GM23338 (cell line): ENCODE results near the gene KCNMA1. TPM values are rescaled to one million over a fixed set of nuclear protein-coding genes. Genes with fewer than 3 reads are reported as not detected.

ENCODE experiments used
- ATAC-seq: fragments of 200-7000 bp; cut with Tn5 transposase; 3 replicates; pipeline ENCODE4 v1.9.1; 2020
- DNase-seq: peaks from one replicate; pipeline ENCODE4 v3.0.0-alpha.2; 2015; ENCODE audit warnings: low spot score
- H2AFZ ChIP-seq: fragments of 200-600 bp; sonication (generic); 2 replicates; pipeline ENCODE4 v1.8.0; 2016; ENCODE audit warnings: antibody characterized with exemption, mild to moderate bottlenecking, moderate library complexity
- H3F3A ChIP-seq: fragments of 200-600 bp; sonication (generic); replicated peaks from 2 replicates; pipeline ENCODE4 v1.8.0; 2017; ENCODE audit warnings: antibody characterized with exemption, mixed run types, low read depth
- H3K27ac ChIP-seq: fragments of 200-600 bp; sonication (generic); 2 replicates; pipeline ENCODE4 v1.6.1; 2016; ENCODE audit warnings: low read depth
- H3K27me3 ChIP-seq: fragments of 200-600 bp; sonication (generic); 2 replicates; pipeline ENCODE4 v1.8.0; 2016; ENCODE audit warnings: mild to moderate bottlenecking, mixed run types, moderate library complexity; ENCODE audit not compliant: insufficient read depth
- H3K36me3 ChIP-seq: fragments of 200-600 bp; sonication (generic); 2 replicates; pipeline ENCODE4 v1.8.0; 2016; ENCODE audit warnings: mild to moderate bottlenecking; ENCODE audit not compliant: insufficient read depth
- H3K4me1 ChIP-seq: fragments of 200-600 bp; sonication (generic); 2 replicates; pipeline ENCODE4 v1.8.0; 2016; ENCODE audit warnings: mild to moderate bottlenecking, moderate library complexity; ENCODE audit not compliant: insufficient read depth
- H3K4me2 ChIP-seq: fragments of 200-600 bp; sonication (generic); 2 replicates; pipeline ENCODE4 v1.7.1; 2017; ENCODE audit warnings: mixed run types
- H3K4me3 ChIP-seq: fragments of 200-600 bp; sonication (generic); 2 replicates; pipeline ENCODE4 v1.6.1; 2016; ENCODE audit warnings: mixed run types
- H3K79me2 ChIP-seq: fragments of 200-600 bp; sonication (generic); replicated peaks from 2 replicates; pipeline ENCODE4 v1.8.0; 2017; ENCODE audit warnings: mild to moderate bottlenecking; ENCODE audit not compliant: insufficient read depth
- H3K9me2 ChIP-seq: fragments of 200-600 bp; sonication (generic); 2 replicates; pipeline ENCODE4 v1.8.0; 2017; ENCODE audit not compliant: insufficient read depth
- H4K20me1 ChIP-seq: fragments of 200-600 bp; sonication (generic); replicated peaks from 2 replicates; pipeline ENCODE4 v1.8.0; 2017; ENCODE audit warnings: mild to moderate bottlenecking; ENCODE audit not compliant: insufficient read depth
- H3K27ac Mint-ChIP-seq: 2 replicates; pipeline ENCODE4 v1.8.0; 2020; ENCODE audit warnings: inconsistent platforms, mild to moderate bottlenecking, moderate library complexity, mixed read lengths
- H3K27me3 Mint-ChIP-seq: 3 replicates; pipeline ENCODE4 v1.8.0; 2022; ENCODE audit warnings: low read depth, mild to moderate bottlenecking, moderate library complexity, mixed read lengths, inconsistent platforms; ENCODE audit not compliant: insufficient read depth, poor library complexity
- H3K36me3 Mint-ChIP-seq: 3 replicates; pipeline ENCODE4 v1.8.0; 2021; ENCODE audit warnings: low read depth, mild to moderate bottlenecking, inconsistent platforms, moderate library complexity, mixed read lengths
- H3K4me1 Mint-ChIP-seq: 3 replicates; pipeline ENCODE4 v1.8.0; 2020; ENCODE audit warnings: mild to moderate bottlenecking, inconsistent platforms, mixed read lengths
- H3K4me3 Mint-ChIP-seq: 3 replicates; pipeline ENCODE4 v1.8.0; 2021; ENCODE audit warnings: moderate library complexity, mild to moderate bottlenecking, inconsistent platforms, mixed read lengths
- H3K9me3 Mint-ChIP-seq: 3 replicates; pipeline ENCODE4 v1.8.0; 2020; ENCODE audit warnings: moderate library complexity, mild to moderate bottlenecking, inconsistent platforms, mixed read lengths
- CREB1 ChIP-seq: fragments of 250-450 bp; sonication (Bioruptor Pico); IDR thresholded peaks from 2 replicates; pipeline ENCODE4 v1.5.0; 2020; ENCODE audit warnings: low read depth, mild to moderate bottlenecking, moderate library complexity
- CTCF ChIP-seq, 2 experiments: fragments of 200-600 bp in 1 of 2; sonication (generic) in 1 of 2; conservative IDR thresholded peaks; 2 replicates each; pipeline versions ENCODE4 v1.5.1 to v1.6.1; 2016 to 2017; ENCODE audit warnings: antibody characterized with exemption in 2 of 2, low read depth in 2 of 2, mild to moderate bottlenecking in 2 of 2, moderate library complexity in 1 of 2
- ETS1 ChIP-seq: IDR thresholded peaks from 2 replicates; pipeline ENCODE4 v1.6.1; 2016; ENCODE audit warnings: antibody characterized with exemption
- JUNB ChIP-seq: IDR thresholded peaks from one replicate; pipeline ENCODE4 v1.6.1; 2016; ENCODE audit warnings: antibody characterized with exemption; ENCODE audit not compliant: unreplicated experiment
- NANOG ChIP-seq: IDR thresholded peaks from 2 replicates; pipeline ENCODE4 v1.6.1; 2016; ENCODE audit warnings: antibody characterized with exemption, borderline replicate concordance
- POLR2AphosphoS5 ChIP-seq: IDR thresholded peaks from 2 replicates; pipeline ENCODE4 v1.6.1; 2016; ENCODE audit warnings: antibody characterized with exemption, low read depth
- STAT1 ChIP-seq: IDR thresholded peaks from one replicate; pipeline ENCODE4 v1.6.1; 2016; ENCODE audit warnings: antibody characterized with exemption; ENCODE audit not compliant: unreplicated experiment
- ZNF331 ChIP-seq: fragments of 250-450 bp; sonication (Bioruptor Pico); IDR thresholded peaks from 2 replicates; pipeline ENCODE4 v1.5.0; 2020; ENCODE audit warnings: low read depth, mild to moderate bottlenecking, moderate library complexity
- ZNF462 ChIP-seq: fragments of 250-450 bp; sonication (Bioruptor Pico); IDR thresholded peaks from 2 replicates; pipeline ENCODE4 v1.5.0; 2020; ENCODE audit warnings: mild to moderate bottlenecking, moderate library complexity
- polyA plus RNA-seq: library from polyadenylated mRNA; unstranded; fragments of >200 nt; fragmentation: Nextera tagmentation; extraction: Ambion mirVana; gene quantifications from 2 replicates; pipeline ENCODE4 v1.2.1, GENCODE V29; 2016
- total RNA-seq: library from RNA; depleted of rRNA; stranded (reverse); fragments of >200 nt; shearing (Covaris generic); gene quantifications from 2 replicates; pipeline ENCODE4 v1.2.3, GENCODE V29; 2014

KCNMA1 gene
- total and polyA plus RNA-seq, 2 experiments from 2014 or later: 8.2 to 9.0 TPM

GRCh38 chr10:77494756-77495541 is 142.7 kb downstream of the KCNMA1 start:
- no peaks in the 10 kb centered on the region for H3K9me2 ChIP-seq
- H3K27ac Mint-ChIP-seq: no peak overlapping the region

More at GRCh38 chr10:77494756-77495541, 142.7 kb downstream of the KCNMA1 start:
- Histone ChIP-seq H3K4me2 (no peak overlapping the region), H3K4me3 (no peak overlapping the region), H3F3A (no peaks in the 10 kb centered on the region), H3K4me1 (no peaks in the 10 kb centered on the region), H3K27ac (no peak overlapping the region), H3K27me3 (no peaks in the 10 kb centered on the region), H4K20me1 (no peaks in the 10 kb centered on the region), H3K36me3 (no peaks in the 10 kb centered on the region), H3K79me2 (no peaks in the 10 kb centered on the region), H2AFZ (no peak overlapping the region)
- Mint-ChIP-seq H3K4me1 (peaks cover 12% of the 10 kb centered on the region), H3K36me3 (no peaks in the 10 kb centered on the region), H3K27me3 (peaks cover 6% of the 10 kb centered on the region), H3K9me3 (no peaks in the 10 kb centered on the region), H3K4me3 (no peak overlapping the region)
- TF ChIP-seq NANOG (no peak), POLR2AphosphoS5 (no peak), ETS1 (no peak), CREB1 (CRISPR knock-in tag) (no peak), CTCF (conservative IDR thresholded peaks at IDR 0.05; ENCODE audit: low read depth in 2 of 2) (no peak), ZNF462 (CRISPR knock-in tag) (no peak), JUNB (no peak), STAT1 (no peak), ZNF331 (no peak)
- no peak for ATAC-seq
- no peak for DNase-seq
